Calu3 (cell line): Measurements from ENCODE around the gene ZCCHC13. TPM values are rescaled to one million over a fixed set of nuclear protein-coding genes. Genes with fewer than 3 reads are reported as not detected.
"Not testable (repeated sequence)": the region's sequence is repeated elsewhere in the genome, so short reads cannot be mapped to it uniquely, and the experiment has no call there.

Experiments used
- BruUV-seq: library from RNA; stranded (reverse); fragments of 400-500 nt; replicated peaks from 2 replicates; lab custom pipeline; 2021; lab: Mats Ljungman, UMichigan
- CTCF ChIA-PET: fragments of 300-600 bp; sonication (Branson Sonifier 250); formaldehyde crosslinking; loops from one replicate; lab custom pipeline; 2022; ENCODE audit warnings: antibody characterized with exemption; lab: Charles Lee
- DNase-seq: peaks from one replicate; pipeline ENCODE4 v3.0.0; 2022
- H3K27ac Mint-ChIP-seq: one replicate; pipeline ENCODE4 v1.8.0; 2022; ENCODE audit warnings: mixed read lengths; ENCODE audit not compliant: unreplicated experiment
- H3K27me3 Mint-ChIP-seq: one replicate; pipeline ENCODE4 v1.8.0; 2022; ENCODE audit warnings: mixed read lengths; ENCODE audit not compliant: unreplicated experiment
- H3K36me3 Mint-ChIP-seq: one replicate; pipeline ENCODE4 v1.8.0; 2022; ENCODE audit warnings: mild to moderate bottlenecking, moderate library complexity, mixed read lengths; ENCODE audit not compliant: insufficient read depth, unreplicated experiment
- H3K4me1 Mint-ChIP-seq: one replicate; pipeline ENCODE4 v1.8.0; 2022; ENCODE audit warnings: mild to moderate bottlenecking, low read depth, mixed read lengths; ENCODE audit not compliant: unreplicated experiment
- H3K4me3 Mint-ChIP-seq: one replicate; pipeline ENCODE4 v1.8.0; 2022; ENCODE audit warnings: mild to moderate bottlenecking, low read depth, moderate library complexity, mixed read lengths; ENCODE audit not compliant: unreplicated experiment
- H3K9me3 Mint-ChIP-seq: one replicate; pipeline ENCODE4 v1.8.0; 2022; ENCODE audit warnings: low read depth, mixed read lengths; ENCODE audit not compliant: unreplicated experiment
- CTCF ChIP-seq: fragments of 200-600 bp; IDR thresholded peaks from one replicate; pipeline ENCODE4 v1.8.0; 2022; ENCODE audit warnings: antibody characterized with exemption; ENCODE audit not compliant: unreplicated experiment
- intact Hi-C: fragments of 100-400 bp; cut with micrococcal nuclease; formaldehyde crosslinking; loops from one replicate; pipeline ENCODE4 v1.10.0; 2022; ENCODE audit not compliant: unreplicated experiment
- total RNA-seq: library from RNA; stranded (reverse); gene quantifications from 2 replicates; pipeline ENCODE4 v1.2.3, GENCODE V29; 2022

The ZCCHC13 gene
- total RNA-seq, 1 experiment from 2014 or later, result not detected

GRCh38 chrX:74340051-74340450 is 36.1 kb downstream of the ZCCHC13 start:
- CTCF ChIA-PET, result no interaction called here
- no peak for DNase-seq
- Mint-ChIP-seq H3K36me3 (peaks cover 4% of the 10 kb centered on the region), H3K27me3 (no peaks in the 10 kb centered on the region), H3K4me1 (peaks cover 23% of the 10 kb centered on the region), H3K9me3 (peaks cover 4% of the 10 kb centered on the region), H3K4me3 (no peak overlapping the region), H3K27ac (no peak overlapping the region)
- no peak for TF ChIP-seq CTCF
- intact Hi-C loops, result loop anchor here (5.0 to 10.0 kb wide), 2 partner anchors 108 to 205 kb away; no protein-coding TSS in a partner anchor
- BruUV-seq, result no TSS peak

- H3K27ac Mint-ChIP-seq, BruUV-seq, H3K4me3 Mint-ChIP-seq, H3K36me3 Mint-ChIP-seq, H3K9me3 Mint-ChIP-seq, CTCF ChIA-PET, H3K27me3 Mint-ChIP-seq, DNase-seq: not testable (repeated sequence)
- intact Hi-C loops, result loop anchor here (5.0 to 10.0 kb wide), 2 partner anchors 110 to 207 kb away; no protein-coding TSS in a partner anchor
- H3K4me1 Mint-ChIP-seq, result peaks cover 23% of the 10 kb centered on the region
Observed at GRCh38 chrX:74342211-74342610, 38.2 kb downstream of the ZCCHC13 start.

GRCh38 chrX:74343343-74344279 is 39.6 kb downstream of the ZCCHC13 start:
- DNase-seq, result peak; percentile 65
- CTCF ChIA-PET, result interaction anchor here (0.6 to 1.6 kb wide), 6 partner anchors 17 to 484 kb away, joined by 3 to 12 read pairs (median 5); no protein-coding TSS in a partner anchor
- intact Hi-C loops, result loop anchor here (1.0 to 10.0 kb wide), 5 partner anchors 51 to 488 kb away; no protein-coding TSS in a partner anchor
- Mint-ChIP-seq H3K9me3 (no peaks in the 10 kb centered on the region), H3K27ac (peak overlapping the region; percentile 6), H3K27me3 (no peaks in the 10 kb centered on the region), H3K4me3 (no peak overlapping the region), H3K4me1 (peaks cover 23% of the 10 kb centered on the region), H3K36me3 (peaks cover 4% of the 10 kb centered on the region)
- peak; percentile 35 for TF ChIP-seq CTCF
- BruUV-seq, result no TSS peak

GRCh38 chrX:74344280-74344622 is 40.3 kb downstream of the ZCCHC13 start:
- peak overlapping the region; percentile 6 for H3K27ac Mint-ChIP-seq
- intact Hi-C loops, result loop anchor here (1.0 to 10.0 kb wide), 5 partner anchors 52 to 489 kb away; no protein-coding TSS in a partner anchor
- H3K4me1 Mint-ChIP-seq, result peaks cover 23% of the 10 kb centered on the region

More at GRCh38 chrX:74344280-74344622, 40.3 kb downstream of the ZCCHC13 start:
- no peak for DNase-seq
- CTCF ChIA-PET, result interaction anchor here (0.6 to 1.6 kb wide), 6 partner anchors 38 to 485 kb away, joined by 3 to 10 read pairs (median 4); no protein-coding TSS in a partner anchor
- H3K4me3 Mint-ChIP-seq, result no peak overlapping the region
- no peaks in the 10 kb centered on the region for H3K9me3 Mint-ChIP-seq
- H3K36me3 Mint-ChIP-seq, result peaks cover 4% of the 10 kb centered on the region
- no peak for TF ChIP-seq CTCF
- H3K27me3 Mint-ChIP-seq, result no peaks in the 10 kb centered on the region
- BruUV-seq, result no TSS peak
